ENCODE results near the gene ABL2.
A peak's percentile ranks its signal among the peaks of the same experiment; 100 is the strongest.
"Not testable (repeated sequence)": the region's sequence is repeated elsewhere in the genome, so short reads cannot be mapped to it uniquely, and the experiment has no call there.

Gene ABL2

GRCh38 chr1:179213317-179213716, 16.2 kb downstream of the ABL2 start:
- not testable (repeated sequence) for DNase-seq (ENCODE audit: low spot score)

- DNase-seq (ENCODE audit: low spot score) = no peak
Measured at GRCh38 chr1:179208681-179209477, 20.6 kb downstream of the ABL2 start.

- DNase-seq (ENCODE audit: low spot score) = no peak
Measured at GRCh38 chr1:179206812-179207211, 22.7 kb downstream of the ABL2 start.

GRCh38 chr1:179205284-179205683, 24.2 kb downstream of the ABL2 start:
- DNase-seq (ENCODE audit: low spot score) = no peak

- DNase-seq (ENCODE audit: low spot score) = no peak
Measured at GRCh38 chr1:179202161-179202560, 27.3 kb downstream of the ABL2 start.

GRCh38 chr1:179200586-179200985, 28.9 kb downstream of the ABL2 start:
- DNase-seq (ENCODE audit: low spot score) = no peak

- DNase-seq (ENCODE audit: low spot score) = no peak
Measured at GRCh38 chr1:179197690-179198297, 31.7 kb downstream of the ABL2 start.

- not testable (repeated sequence) for DNase-seq (ENCODE audit: low spot score)
Measured at GRCh38 chr1:179195857-179196256, 33.6 kb downstream of the ABL2 start.

GRCh38 chr1:179195376-179195775, 34.1 kb downstream of the ABL2 start:
- no peak for DNase-seq (ENCODE audit: low spot score)

GRCh38 chr1:179194068-179194537, 35.4 kb downstream of the ABL2 start:
- DNase-seq (ENCODE audit: low spot score) = no peak

GRCh38 chr1:179190861-179191260, 38.6 kb downstream of the ABL2 start:
- no peak for DNase-seq (ENCODE audit: low spot score)

- no peak for DNase-seq (ENCODE audit: low spot score)
Measured at GRCh38 chr1:179187735-179188471, 41.6 kb downstream of the ABL2 start.

GRCh38 chr1:179187043-179187442, 42.4 kb downstream of the ABL2 start:
- DNase-seq (ENCODE audit: low spot score) = no peak

GRCh38 chr1:179184403-179184802, 45.1 kb downstream of the ABL2 start:
- no peak for DNase-seq (ENCODE audit: low spot score)

- no peak for DNase-seq (ENCODE audit: low spot score)
Measured at GRCh38 chr1:179183857-179184256, 45.6 kb downstream of the ABL2 start.

- DNase-seq (ENCODE audit: low spot score) = peak; percentile 6
Measured at GRCh38 chr1:179178950-179179349, 50.5 kb downstream of the ABL2 start.

- no peak for DNase-seq (ENCODE audit: low spot score)
Measured at GRCh38 chr1:179178183-179178582, 51.3 kb downstream of the ABL2 start.

GRCh38 chr1:179177615-179178014, 51.9 kb downstream of the ABL2 start:
- no peak for DNase-seq (ENCODE audit: low spot score)

GRCh38 chr1:179177182-179177581, 52.3 kb downstream of the ABL2 start:
- peak; percentile 43 for DNase-seq (ENCODE audit: low spot score)

- DNase-seq (ENCODE audit: low spot score) = peak; percentile 8
Measured at GRCh38 chr1:179175011-179175841, 54.3 kb downstream of the ABL2 start.

- DNase-seq (ENCODE audit: low spot score) = not testable (repeated sequence)
Measured at GRCh38 chr1:179170468-179170770, 59.1 kb downstream of the ABL2 start.

All from AG08396 (cell line).